Suppressor macrophage treated with lipopolysaccharide for 4 hours (primary cell): Measurements from ENCODE around the gene FKBP14.

Experiments
- DNase-seq: peaks from one replicate; pipeline ENCODE4 v3.0.0-alpha.2; 2020

The FKBP14 gene

DNA sequence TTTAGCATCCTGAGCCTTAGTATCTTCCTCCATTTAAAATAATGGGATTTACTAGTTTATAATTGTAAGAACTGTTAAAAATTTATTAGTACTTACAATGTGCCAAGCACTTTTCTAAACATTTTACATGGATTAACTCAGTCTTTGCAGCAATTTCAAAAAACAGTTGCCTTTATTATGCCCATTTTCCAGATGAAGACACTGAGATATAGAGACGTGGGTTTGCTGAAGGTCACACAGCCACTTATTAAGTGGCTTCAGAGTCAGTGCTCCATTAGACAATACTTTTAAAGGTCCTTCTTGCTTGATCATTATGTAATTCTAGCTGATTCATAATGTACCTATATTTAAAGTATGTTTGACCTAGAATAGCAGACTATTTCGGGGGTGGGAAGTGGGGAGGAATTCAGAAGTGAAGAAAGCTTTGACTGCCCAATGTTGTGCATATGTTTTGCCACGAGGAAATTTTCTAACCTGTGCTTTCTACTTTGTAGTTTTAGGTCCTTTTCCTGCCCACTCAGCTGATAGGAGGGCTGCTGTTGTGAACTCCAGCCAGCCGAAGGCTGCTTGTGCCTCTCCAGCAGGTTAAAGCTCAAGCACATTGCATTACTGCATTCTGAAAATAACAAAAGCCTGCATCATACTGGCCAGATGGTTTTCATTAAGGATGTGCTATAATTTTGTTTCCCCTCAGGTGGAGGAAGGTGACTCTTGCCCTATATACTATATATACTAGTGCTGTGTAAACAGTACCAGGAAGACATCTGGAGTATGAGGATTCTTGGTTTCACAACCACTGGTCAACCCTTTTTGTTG is 6.0 kb upstream of the FKBP14 start:
- no peak for DNase-seq

DNA sequence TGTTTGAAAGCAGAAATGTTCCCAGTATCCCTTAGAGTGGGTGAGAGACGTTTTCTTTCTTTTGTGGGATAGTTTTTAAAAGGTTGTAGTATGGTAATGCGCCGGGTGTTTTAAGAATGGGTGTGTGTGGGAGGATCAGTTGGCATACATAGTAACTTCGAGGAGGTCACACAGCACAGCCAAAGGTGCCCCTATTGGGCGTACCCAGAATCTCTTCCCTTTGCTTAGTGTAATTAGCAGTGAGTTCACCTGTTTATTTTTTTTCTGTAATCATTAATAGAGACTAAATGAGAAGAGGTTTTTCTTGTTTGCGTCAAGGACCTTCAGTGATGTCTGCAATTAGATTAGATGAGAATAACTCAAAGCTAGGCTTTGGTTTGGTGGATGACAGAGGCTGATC is 3.2 kb upstream of the FKBP14 start:
- no peak for DNase-seq

DNA sequence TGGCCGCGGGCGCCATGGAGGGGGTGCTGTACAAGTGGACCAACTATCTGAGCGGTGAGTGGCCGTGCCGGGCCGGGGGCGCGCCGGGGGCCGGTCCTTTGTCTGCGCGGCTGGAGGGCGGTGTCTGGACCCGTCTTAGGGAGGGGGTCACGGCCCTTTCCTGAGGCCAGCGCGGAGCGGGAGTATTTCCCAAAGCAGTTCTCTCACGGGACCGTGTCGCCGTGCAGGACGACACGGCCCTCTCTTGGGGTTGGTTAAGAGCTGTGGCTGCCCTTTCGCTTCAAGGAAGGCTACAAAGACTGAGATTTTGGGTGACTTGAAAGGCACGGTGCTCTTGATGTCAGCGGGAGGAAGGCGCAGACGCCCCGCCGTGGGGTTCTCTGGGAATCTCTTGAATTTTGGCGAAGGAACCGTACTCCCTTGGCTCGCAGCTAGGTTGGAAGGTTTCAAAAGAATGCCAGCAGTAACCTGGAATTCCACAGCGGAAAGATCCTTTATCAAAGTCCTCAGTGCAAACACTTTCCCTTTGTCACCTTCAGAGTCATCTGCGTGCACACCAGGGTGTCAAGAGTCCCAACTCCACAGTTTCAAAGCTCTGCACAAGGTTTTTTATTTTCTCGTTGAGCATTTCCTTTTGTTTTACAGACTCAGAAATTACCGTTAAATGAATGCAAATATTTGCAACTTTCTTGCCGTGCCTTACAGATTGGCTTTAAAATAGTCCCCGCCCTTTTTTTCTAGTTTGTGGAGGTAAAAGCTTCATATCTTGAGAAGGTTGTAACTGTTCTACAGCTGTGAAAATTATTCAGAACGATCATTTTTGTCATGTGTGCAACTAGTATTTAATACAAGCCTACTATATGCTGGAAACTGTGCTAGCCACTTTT is 2.5 kb upstream of the FKBP14 start:
- peak; percentile 73 for DNase-seq

DNA sequence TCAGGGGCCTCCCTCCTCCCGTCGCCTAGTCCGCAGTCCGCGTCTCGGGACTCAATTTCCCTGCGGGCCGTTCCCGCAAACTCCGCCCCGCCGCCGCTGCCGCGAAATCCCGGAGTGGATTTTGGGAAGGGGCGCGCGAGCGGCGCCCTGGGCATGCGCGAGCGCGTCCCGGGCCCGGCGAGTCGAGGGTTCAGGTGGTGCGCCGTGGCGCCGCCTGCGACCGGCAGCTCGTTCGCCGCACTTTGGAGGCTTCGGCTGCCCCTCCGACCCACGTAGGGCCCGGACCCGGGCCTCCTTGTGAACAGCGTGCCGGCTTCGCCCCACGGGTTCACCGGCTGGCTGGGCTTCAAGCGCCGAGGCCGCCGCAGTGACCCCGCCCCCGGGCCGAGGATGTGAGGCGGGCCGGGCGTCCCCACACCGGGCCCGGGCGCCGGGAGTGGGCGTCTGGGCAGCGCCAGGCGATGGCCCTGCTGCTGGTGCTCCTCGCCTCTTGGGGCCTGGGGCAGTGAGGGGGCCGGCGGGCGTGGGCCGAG is 1.8 kb upstream of the FKBP14 start, which contains the start of gene PLEKHA8:
Gene PLEKHA8, plus strand, starts transcription at position 197 of the 533 bp plus-strand sequence. CDS start 351 bp downstream, outside the sequence.
- peak; percentile 90 for DNase-seq

DNA sequence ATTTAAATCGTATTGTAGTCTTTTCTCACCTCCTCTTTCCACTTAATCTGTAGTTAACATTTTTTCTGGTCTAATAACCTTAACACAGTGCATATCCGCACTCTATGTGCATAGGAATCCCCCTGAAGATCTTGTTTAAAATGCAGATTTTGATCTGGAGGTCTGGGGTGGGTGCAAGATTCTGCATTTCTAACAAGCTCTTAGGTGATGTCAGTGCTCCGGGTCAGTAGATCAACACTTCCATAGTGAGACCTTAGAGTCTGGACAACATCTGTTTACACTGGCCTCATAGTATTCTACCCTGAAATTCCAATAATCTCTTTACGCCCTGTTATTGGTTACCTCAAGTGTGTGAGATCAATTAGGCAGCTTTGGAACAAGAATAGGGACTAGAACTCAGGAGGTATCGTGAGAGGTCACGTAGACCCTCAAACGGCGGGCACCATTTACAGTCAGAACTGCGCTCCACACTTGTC is 1.3 kb upstream of the FKBP14 start:
- DNase-seq, result peak; percentile 9

DNA sequence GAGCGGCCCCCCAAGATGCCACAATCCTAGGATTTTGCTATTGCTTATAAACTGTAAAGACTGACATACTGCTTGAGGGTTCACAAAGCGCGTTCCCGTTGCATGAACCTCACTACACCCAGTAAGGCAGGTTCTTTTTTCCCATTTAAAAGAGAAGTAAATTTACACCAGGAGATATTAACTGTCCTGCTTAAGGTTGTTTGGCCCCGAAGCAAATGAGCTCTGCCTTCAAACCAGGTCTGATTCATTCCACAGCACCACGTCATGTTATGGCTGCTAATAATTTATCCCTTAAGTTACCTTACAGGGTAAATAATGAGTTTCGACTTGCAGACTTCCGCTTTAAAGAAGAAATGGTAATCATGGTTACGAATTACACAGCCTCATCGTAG is 559 bp upstream of the FKBP14 start:
- peak; percentile 54 for DNase-seq

DNA sequence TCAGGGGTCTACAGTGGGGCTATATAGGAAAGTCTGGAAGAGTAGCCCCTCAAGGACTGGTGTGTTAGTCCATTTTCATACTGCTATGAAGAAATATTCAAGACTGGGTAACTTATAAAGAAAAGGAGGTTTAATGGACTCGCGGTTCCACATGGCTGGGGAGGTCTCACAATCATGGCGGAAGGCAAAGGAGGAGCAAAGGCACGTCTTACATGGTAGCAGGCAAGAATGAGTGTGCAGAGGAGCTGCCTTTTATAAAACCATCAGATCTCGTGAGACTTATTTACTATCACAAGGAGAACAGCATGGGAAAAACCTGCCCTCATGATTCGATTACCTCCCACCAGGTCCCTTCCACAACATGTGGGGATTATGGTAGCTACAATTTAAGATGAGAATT is 3.0 kb downstream of the FKBP14 start:
- DNase-seq, result no peak

DNA sequence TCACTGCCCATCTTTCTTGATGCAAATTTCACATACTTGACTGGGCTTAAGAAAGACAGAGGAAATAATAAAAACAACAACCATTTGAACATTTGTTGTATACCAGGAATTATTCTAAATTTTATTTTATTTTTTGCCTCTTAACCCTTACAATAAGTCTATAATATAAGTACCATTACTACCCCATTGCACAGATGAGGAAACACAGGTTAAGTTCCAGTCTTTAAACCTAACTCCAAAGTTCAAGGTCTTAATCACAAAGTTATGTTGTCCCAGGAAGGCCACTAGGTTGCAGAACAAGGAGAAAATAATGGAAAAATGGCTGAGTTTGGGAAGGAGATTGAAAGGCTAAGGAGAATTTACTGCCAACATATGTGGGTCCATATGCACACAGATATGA is 3.5 kb downstream of the FKBP14 start:
- DNase-seq, result no peak

DNA sequence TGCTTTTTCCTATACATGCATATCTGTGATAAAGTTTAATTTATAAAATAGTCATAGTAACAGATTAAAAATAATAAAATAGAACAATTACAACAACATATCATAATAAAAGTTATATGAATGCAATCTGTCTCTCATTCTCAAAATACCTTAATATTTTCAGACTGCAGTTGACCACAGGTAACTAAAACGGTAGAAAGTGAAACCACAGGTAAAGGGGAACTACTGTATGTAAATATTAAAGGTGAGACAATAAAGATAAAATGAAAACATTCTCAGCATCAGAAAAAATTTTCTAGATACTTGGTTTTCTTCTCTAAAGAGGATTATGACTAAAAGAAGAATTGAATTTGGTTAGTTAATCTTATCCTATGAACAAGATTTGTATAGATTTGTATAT is 6.0 kb downstream of the FKBP14 start:
- no peak for DNase-seq

DNA sequence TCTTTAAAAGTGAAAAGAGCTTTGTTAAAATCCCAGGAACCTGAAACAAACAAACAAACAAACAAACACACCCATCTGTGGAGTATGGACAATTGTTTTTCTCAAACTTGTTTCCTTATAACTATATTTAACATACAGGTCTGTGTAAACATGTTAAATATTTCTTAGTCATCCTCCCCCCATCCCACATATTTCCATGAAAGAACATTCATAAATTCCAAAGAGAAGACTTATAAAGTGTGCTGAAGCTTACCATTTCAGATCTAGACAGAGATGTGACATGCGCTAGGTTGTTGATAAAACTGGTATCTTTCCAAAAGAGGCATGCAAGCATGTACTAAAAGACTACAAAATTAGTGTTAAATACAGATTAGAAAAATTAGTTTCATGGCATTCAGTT is 6.5 kb downstream of the FKBP14 start:
- DNase-seq, result no peak

DNA sequence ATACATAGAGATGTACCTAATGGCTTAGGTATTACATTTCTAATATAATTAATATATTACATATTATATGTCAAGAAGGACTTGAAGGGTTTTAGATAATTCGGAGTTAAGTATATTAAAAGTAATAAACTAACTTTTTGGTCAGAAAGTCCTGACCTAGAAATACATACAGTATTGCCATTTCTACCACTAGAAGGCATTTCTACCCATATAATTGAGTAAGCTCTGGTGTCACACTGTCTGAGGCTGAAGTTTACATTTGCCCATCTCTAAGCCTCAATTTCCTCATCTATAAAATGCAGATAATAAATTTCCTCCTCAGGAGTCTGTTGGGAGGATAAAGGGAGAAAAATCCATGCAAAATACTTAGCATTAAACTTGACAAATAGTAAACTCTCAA is 7.1 kb downstream of the FKBP14 start:
- DNase-seq, result no peak

DNA sequence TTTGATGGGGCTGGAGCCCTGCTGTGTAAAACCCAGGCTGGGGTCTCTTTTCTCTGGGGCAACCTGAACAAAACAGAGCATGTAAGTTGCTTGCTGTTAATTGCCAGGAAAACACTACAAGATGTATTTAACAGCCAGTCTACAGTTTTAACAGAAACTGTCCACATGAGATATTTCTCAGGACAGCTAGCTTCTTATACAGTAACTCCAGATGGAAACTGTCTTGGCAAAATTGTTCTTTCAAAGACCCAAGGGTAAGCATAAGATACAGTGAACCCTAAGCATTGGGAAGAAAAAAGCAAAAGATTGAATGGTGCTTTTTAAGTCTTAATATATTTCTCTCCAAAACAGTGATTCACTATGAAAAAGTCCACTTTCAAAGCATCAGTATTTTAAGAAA is 8.1 kb downstream of the FKBP14 start:
- no peak for DNase-seq

DNA sequence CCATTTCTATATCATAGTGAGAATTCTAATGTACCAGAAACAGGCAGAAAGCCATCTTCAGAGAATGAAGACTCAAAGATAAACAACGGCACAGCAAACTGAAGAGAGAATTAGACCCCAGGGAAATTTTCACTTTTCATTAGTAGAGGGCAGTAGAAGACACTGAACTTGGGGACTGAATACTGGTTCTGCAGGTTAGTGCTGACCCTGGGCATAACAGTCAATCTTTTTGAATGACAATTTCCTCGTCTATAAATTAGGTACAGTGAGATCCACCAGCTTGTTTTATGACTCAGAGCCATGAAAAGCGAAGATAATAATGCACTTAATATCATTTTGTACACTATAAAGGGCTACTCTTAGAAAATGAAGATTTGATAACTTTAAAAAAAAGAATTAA is 13.7 kb downstream of the FKBP14 start:
- DNase-seq, result no peak

DNA sequence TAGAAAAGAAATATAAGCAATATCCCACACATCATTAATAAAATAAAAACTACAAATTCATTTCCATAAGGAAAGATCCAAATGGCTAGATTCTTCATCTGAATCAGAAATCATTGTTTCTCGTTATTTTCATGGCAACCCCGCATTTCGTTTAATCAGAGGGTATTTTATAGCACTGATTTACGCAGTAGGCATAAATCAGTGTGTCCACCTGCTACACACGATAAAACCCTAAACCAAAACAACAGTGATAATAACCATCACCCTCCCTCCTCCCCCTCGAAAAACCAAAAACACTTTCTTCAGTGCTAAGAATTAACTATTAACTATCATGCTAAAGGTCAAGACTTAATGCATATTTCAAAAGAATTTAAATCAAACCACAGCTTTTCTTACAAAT is 16.5 kb downstream of the FKBP14 start:
- DNase-seq, result no peak

DNA sequence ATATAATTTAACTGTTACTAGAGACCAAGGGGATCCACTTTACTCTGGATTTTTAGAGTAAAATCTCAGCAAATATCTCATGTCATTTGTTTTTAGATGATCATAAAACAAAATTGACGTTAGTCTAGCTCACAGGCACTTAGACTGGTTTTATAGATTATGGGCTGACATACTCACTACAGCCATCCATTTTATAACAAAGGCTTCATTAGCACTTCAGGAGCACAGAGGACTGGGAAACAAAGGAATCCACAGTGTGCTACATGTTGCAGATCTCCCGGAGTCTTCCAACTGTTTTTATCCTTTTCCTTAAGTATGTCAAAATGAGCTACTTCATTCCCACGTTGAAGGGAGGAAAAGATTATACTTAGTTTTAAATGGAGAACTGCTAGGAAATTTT is 21.0 kb downstream of the FKBP14 start:
- no peak for DNase-seq

DNA sequence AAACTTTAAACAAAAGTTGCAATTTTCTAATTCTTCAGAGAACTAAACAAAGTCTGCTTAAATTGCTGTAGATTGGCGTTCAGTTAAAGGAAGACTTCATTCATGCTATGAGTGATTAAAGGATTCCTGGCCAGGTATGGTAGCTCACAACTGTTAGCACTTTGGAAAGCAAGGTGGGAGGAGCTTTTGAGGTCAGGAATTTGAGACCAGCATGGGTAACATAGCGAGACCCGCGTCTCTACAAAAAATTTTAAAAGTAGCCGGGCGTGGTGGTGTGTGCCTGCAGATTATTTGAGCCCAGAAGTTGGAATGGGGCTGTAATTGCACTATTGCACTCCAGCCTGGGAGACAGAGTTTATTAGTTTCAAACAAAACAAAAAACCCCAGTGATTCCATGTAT is 23.4 kb downstream of the FKBP14 start:
- no peak for DNase-seq

DNA sequence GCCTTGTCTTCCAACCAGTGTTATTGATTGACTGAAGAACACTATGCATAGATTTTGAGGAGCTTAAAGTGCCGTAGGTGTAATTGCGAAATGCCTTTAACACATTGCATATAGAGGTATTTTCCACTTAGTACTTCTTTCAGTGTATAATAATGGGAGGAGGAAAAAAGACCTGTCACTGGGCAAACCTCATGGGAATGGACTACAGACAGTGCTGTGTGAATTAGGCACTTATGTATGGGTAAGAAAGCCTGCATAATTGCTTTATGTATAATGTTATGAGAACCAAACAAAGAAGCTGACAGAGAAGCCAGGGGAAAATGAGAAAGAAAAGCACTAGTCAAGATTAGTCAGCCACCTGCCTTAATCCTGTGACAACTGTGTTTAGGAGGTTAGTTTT is 24.5 kb downstream of the FKBP14 start:
- no peak for DNase-seq

DNA sequence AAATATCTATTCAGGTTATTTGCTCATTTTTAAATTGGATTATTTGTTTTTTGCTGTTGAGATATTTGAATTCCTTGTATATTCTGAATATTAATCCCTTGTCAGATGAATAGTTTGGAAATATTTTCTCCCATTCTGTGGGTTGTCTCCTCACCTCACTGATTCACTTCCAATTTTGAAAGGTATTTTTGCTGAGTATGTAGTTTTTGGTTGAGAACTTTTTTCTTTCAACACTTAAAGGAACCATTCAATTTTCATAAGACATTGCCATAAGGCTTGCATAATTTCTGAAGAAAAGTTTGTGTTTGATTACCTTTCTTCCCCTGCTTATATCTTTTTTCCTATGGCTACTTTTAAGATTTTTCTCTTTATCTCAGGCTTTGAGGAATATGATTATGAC is 28.0 kb downstream of the FKBP14 start:
- DNase-seq, result no peak

DNA sequence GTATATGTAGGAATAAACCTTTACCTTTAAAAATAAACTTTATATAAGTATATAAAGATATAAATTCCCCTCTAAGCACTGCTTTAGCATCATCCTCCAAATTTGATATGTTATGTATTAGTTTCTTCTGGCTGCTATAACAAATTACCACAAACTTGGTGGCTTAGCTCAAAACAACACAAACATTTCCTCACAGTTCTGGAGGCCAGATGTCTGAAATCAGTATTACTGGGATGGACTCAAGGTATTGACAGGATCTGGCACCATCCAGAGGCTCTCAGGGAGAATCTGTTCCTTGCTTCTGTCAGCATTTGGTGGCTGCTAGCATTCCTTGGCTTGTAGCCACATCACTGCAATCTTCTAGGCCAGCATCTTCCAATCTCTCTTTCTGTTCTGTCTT is 30.2 kb downstream of the FKBP14 start:
- DNase-seq, result no peak

DNA sequence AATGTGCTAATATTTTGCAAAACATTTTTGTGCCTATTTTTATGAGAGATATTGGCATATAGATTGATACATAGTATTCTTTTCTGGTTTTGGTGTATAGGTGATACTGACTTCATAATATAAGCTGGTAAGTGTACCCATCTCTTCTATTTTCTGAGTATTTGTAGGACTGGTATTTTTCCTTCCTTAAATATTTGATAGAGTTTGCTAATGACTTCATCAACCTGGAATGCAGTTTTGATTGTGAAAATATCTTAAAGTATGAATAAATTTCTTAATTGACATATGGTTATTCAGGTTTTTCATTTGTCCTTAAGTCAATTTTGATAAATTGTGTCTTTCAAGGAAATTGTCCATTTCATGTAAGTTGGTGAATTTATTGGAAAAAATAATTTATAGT is 30.9 kb downstream of the FKBP14 start:
- no peak for DNase-seq

DNA sequence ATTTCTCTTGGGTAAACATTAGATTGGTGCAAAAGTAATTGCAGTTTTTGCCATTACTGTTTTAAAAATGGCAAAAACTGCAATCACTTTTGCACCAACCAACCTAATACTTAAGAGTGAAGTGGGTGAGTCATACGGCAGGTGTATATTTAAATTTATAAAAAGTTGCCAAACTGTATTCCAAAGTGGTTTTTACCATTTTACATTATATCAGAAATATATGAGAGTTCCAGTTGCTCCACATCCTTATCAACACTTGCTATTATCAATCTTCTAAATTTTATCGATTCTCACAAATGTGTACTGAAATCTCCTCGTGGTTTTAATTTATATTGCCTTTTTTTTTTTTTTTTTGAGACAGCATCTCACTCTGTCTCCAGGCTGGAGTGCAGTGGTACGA is 33.4 kb downstream of the FKBP14 start:
- DNase-seq, result no peak

DNA sequence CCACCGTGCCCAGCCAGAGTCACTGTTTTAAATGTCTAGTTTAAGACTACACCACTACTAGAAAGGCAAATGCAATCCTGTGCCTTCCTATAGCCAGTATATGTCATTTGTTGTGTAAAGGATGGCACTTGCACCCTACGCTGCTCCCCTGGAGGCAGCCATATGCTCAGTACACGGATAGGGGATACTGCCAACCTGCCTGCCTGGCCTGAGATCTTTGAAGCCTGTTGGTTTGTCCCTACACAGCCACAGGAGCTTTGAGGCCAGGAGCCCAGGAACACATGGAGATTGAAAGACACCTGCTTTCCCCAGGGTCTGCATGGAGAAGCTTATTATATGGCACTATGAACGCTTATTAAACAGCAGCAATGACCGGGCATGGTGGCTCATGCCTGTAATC is 34.6 kb downstream of the FKBP14 start:
- no peak for DNase-seq

DNA sequence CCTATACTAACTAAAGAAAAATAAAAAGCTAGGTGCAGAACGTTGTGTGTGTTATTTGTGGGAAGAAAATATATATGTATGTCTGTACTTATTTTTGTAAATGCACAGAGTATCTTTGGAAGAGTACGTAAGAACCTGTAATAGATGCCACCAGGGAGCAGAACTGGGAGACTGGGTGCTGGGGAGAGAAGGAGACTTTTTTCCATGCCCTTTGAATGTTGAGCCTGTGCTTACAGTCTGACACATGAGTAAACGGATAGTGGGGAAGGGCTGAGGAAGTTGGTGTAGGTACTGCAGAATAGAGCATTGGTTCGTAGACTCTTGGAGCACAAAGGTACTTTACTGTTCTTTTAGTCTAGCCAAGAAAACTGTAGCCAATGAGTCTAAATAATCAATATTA is 35.6 kb downstream of the FKBP14 start:
- no peak for DNase-seq
